Liver (tissue), 9 donors: ENCODE measurements around the gene FBXW2. TPM values are rescaled to one million over a fixed set of nuclear protein-coding genes. Genes with fewer than 3 reads are reported as not detected.

Source experiments
- DNase-seq: peaks from one replicate; pipeline ENCODE4 v3.0.0-alpha.2; 2017; ENCODE audit warnings: low spot score
- H3K27ac ChIP-seq, 2 donors: one replicate each; pipeline ENCODE4 v1.7.0; 2013; ENCODE audit warnings: inconsistent platforms in 2 of 2, low read length in 2 of 2, control low read depth in 1 of 2, low read depth in 1 of 2, mild to moderate bottlenecking in 1 of 2
- H3K27me3 ChIP-seq, 4 donors: one replicate each; pipeline versions ENCODE4 v1.6.1 to v1.7.0; 2013; ENCODE audit warnings: low read length in 3 of 4, inconsistent platforms in 1 of 4, mild to moderate bottlenecking in 1 of 4, moderate library complexity in 1 of 4; ENCODE audit not compliant: control insufficient read depth in 4 of 4, insufficient read depth in 4 of 4
- H3K36me3 ChIP-seq, 4 donors: one replicate each; pipeline versions ENCODE4 v1.6.1 to v1.7.0; 2013; ENCODE audit warnings: low read length in 3 of 4, mild to moderate bottlenecking in 3 of 4, low read depth in 1 of 4, moderate library complexity in 1 of 4; ENCODE audit not compliant: control insufficient read depth in 4 of 4, insufficient read depth in 3 of 4
- H3K4me1 ChIP-seq, 4 donors: one replicate each; pipeline versions ENCODE4 v1.6.1 to v1.7.0; 2013; ENCODE audit warnings: low read length in 3 of 4, mild to moderate bottlenecking in 3 of 4, moderate library complexity in 1 of 4; ENCODE audit not compliant: control insufficient read depth in 4 of 4, insufficient read depth in 4 of 4
- H3K4me3 ChIP-seq, 3 donors: one replicate each; pipeline versions ENCODE4 v1.6.1 to v1.7.0; 2013; ENCODE audit warnings: low read length in 3 of 3, control low read depth in 1 of 3, low read depth in 1 of 3, mild to moderate bottlenecking in 1 of 3
- H3K9ac ChIP-seq, 2 donors: one replicate each; pipeline ENCODE4 v1.7.0; 2013; ENCODE audit warnings: low read length in 2 of 2, mild to moderate bottlenecking in 2 of 2, moderate library complexity in 2 of 2, control low read depth in 1 of 2, low read depth in 1 of 2
- H3K9me3 ChIP-seq, 4 donors: one replicate each; pipeline versions ENCODE4 v1.6.1 to v1.7.0; 2013; ENCODE audit warnings: low read length in 3 of 4; ENCODE audit not compliant: control insufficient read depth in 4 of 4
- ATF3 ChIP-seq: IDR thresholded peaks from 2 replicates; pipeline ENCODE4 v1.6.1; 2016; ENCODE audit warnings: antibody characterized with exemption
- CTCF ChIP-seq: fragments of 150-350 bp; IDR thresholded peaks from 2 replicates; pipeline ENCODE4 v1.5.1; 2017; ENCODE audit warnings: improper control_type of control experiment, low read depth, low read length; ENCODE audit not compliant: missing input control
- EGR1 ChIP-seq, 2 donors: IDR thresholded peaks; 2 replicates each; pipeline ENCODE4 v1.6.1; 2016 to 2018; ENCODE audit warnings: antibody characterized with exemption in 2 of 2, low read depth in 2 of 2
- FOXA2 ChIP-seq: IDR thresholded peaks from 2 replicates; pipeline ENCODE4 v1.6.1; 2016; ENCODE audit warnings: antibody characterized with exemption
- GABPA ChIP-seq, 2 donors: IDR thresholded peaks in 1 of 2; conservative IDR thresholded peaks in 1 of 2; 2 replicates each; pipeline ENCODE4 v1.6.1; 2016; ENCODE audit warnings: antibody characterized with exemption in 2 of 2, mild to moderate bottlenecking in 1 of 2, moderate library complexity in 1 of 2
- HNF4A ChIP-seq, 2 donors: conservative IDR thresholded peaks; 2 replicates each; pipeline ENCODE4 v1.6.1; 2016; ENCODE audit warnings: antibody characterized with exemption in 2 of 2, mild to moderate bottlenecking in 2 of 2
- JUND ChIP-seq, 2 donors: IDR thresholded peaks; 2 replicates each; pipeline ENCODE4 v1.6.1; 2016; ENCODE audit warnings: antibody characterized with exemption in 2 of 2
- RAD21 ChIP-seq, 2 donors: IDR thresholded peaks; 2 replicates each; pipeline ENCODE4 v1.6.1; 2016; ENCODE audit warnings: antibody characterized with exemption in 2 of 2, mild to moderate bottlenecking in 2 of 2
- REST ChIP-seq: IDR thresholded peaks from 2 replicates; pipeline ENCODE4 v1.6.1; 2016; ENCODE audit warnings: antibody characterized with exemption, mild to moderate bottlenecking
- SP1 ChIP-seq: IDR thresholded peaks from 2 replicates; pipeline ENCODE4 v1.6.1; 2018; ENCODE audit warnings: antibody characterized with exemption, mild to moderate bottlenecking
- TAF1 ChIP-seq: conservative IDR thresholded peaks from 2 replicates; pipeline ENCODE4 v1.6.1; 2016; ENCODE audit warnings: antibody characterized with exemption, mild to moderate bottlenecking
- YY1 ChIP-seq: IDR thresholded peaks from 2 replicates; pipeline ENCODE4 v1.6.1; 2016; ENCODE audit warnings: antibody characterized with exemption, mild to moderate bottlenecking
- ZBTB33 ChIP-seq: IDR thresholded peaks from 2 replicates; pipeline ENCODE4 v1.6.1; 2016; ENCODE audit warnings: antibody characterized with exemption
- WGBS: extraction: QIAGEN DNeasy Blood & Tissue Kit; methylation state at CpG from one replicate; pipeline ENCODE4 v1.1.7; 2013; 5-methylcytosine and 5-hydroxymethylcytosine counted together
- polyA plus RNA-seq, 2 donors: library from polyadenylated mRNA; stranded (reverse) in 1 of 2; unstranded in 1 of 2; fragments of 200-250 nt in 1 of 2; fragments of >200 nt in 1 of 2; fragmentation: Nextera tagmentation in 1 of 2; extraction: Ambion mirVana in 1 of 2; gene quantifications; one replicate each; pipeline versions ENCODE4 v1.2.1 to v1.2.3, GENCODE V29; 2013 to 2015
- total RNA-seq, 2 donors: library from RNA; depleted of rRNA; stranded (reverse); fragments of >200 nt; gene quantifications; one replicate each; pipeline ENCODE4 v1.2.3, GENCODE V29; 2014
- donor health status: healthy.
- donor health status: healthy.
- donor health status: healthy.
- donor health status: healthy.
- donor health status: healthy.

The FBXW2 gene
- total and polyA plus RNA-seq, 4 donors: 7.0 to 40.9 (median 22.5) TPM

GRCh38 chr9:120737416-120738165, 55.6 kb downstream of the FBXW2 start:
- no peak for DNase-seq
- H3K9ac ChIP-seq: no peak overlapping the region
- H3K36me3 ChIP-seq: no peaks in the 10 kb centered on the region
- H3K27ac ChIP-seq: peak overlapping the region in 1 of 2 donors; percentile 43
- WGBS: 95% methylated on average over 5 of the region's 5 CpGs
- H3K4me1 ChIP-seq: peaks cover 9 to 33% (median 25%) of the 10 kb centered on the region in 4 donors
- TF ChIP-seq EGR1 (IDR thresholded peaks at IDR 0.05; ENCODE audit: low read depth in 2 of 2) (no peak), GABPA (IDR thresholded peaks at IDR 0.05 in 1 of 2, conservative IDR thresholded peaks at IDR 0.05 in 1 of 2) (no peak), HNF4A (conservative IDR thresholded peaks at IDR 0.05) (no peak), FOXA2 (no peak), ATF3 (no peak), RAD21 (IDR thresholded peaks at IDR 0.05) (no peak), CTCF (no peak), TAF1 (no peak), JUND (IDR thresholded peaks at IDR 0.05) (no peak), REST (no peak), ZBTB33 (no peak), SP1 (no peak), YY1 (no peak)
- no peak overlapping the region for H3K4me3 ChIP-seq
- no peaks in the 10 kb centered on the region for H3K9me3 ChIP-seq
- H3K27me3 ChIP-seq: no peaks in the 10 kb centered on the region

- H3K27ac ChIP-seq: no peak overlapping the region
- WGBS: 91% methylated on average over 2 of the region's 2 CpGs
Measured at GRCh38 chr9:120736881-120737280, 56.3 kb downstream of the FBXW2 start.

More at GRCh38 chr9:120736881-120737280, 56.3 kb downstream of the FBXW2 start:
- TF ChIP-seq HNF4A (conservative IDR thresholded peaks at IDR 0.05) (peak; percentile 27 to 32), YY1 (no peak), JUND (IDR thresholded peaks at IDR 0.05) (no peak)
- no peak for DNase-seq
- no peaks in the 10 kb centered on the region for H3K27me3 ChIP-seq
- peaks cover 11 to 36% (median 27%) of the 10 kb centered on the region in 4 donors for H3K4me1 ChIP-seq
- no peak overlapping the region for H3K4me3 ChIP-seq
- H3K36me3 ChIP-seq: no peaks in the 10 kb centered on the region
- H3K9me3 ChIP-seq: no peaks in the 10 kb centered on the region
- H3K9ac ChIP-seq: no peak overlapping the region
